GM18519 (cell line): ENCODE results near the gene PCDHB6.
"Not testable (repeated sequence)": the region's sequence is repeated elsewhere in the genome, so short reads cannot be mapped to it uniquely, and the experiment has no call there.

Source experiments
- ATAC-seq: cut with Tn5 transposase; IDR thresholded peaks from one replicate; pipeline ENCODE4 v1.9.1; 2021; ENCODE audit warnings: mild to moderate bottlenecking, moderate library complexity; ENCODE audit not compliant: unreplicated experiment, low FRiP score

Gene PCDHB6

DNA sequence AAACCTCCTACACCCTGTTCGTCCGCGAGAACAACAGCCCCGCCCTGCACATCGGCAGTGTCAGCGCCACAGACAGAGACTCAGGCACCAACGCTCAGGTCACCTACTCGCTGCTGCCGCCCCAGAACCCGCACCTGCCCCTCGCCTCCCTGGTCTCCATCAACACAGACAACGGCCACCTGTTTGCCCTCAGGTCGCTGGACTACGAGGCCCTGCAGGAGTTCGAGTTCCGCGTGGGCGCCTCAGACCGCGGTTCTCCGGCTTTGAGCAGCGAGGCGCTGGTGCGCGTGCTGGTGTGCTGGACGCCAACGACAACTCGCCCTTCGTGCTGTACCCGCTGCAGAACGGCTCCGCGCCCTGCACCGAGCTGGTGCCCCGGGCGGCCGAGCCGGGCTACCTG is 7.5 kb downstream of the PCDHB6 start:
- ATAC-seq, result not testable (repeated sequence)

DNA sequence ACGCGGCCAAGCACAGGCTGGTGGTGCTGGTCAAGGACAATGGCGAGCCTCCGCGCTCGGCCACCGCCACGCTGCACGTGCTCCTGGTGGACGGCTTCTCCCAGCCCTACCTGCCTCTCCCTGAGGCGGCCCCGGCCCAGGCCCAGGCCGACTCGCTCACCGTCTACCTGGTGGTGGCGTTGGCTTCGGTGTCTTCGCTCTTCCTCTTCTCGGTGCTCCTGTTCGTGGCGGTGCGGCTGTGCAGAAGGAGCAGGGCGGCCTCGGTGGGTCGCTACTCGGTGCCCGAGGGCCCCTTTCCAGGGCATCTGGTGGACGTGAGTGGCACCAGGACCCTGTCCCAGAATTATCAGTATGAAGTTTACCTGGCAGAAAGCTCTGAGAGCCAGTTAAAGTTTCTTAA is 8.0 kb downstream of the PCDHB6 start:
- not testable (repeated sequence) for ATAC-seq

DNA sequence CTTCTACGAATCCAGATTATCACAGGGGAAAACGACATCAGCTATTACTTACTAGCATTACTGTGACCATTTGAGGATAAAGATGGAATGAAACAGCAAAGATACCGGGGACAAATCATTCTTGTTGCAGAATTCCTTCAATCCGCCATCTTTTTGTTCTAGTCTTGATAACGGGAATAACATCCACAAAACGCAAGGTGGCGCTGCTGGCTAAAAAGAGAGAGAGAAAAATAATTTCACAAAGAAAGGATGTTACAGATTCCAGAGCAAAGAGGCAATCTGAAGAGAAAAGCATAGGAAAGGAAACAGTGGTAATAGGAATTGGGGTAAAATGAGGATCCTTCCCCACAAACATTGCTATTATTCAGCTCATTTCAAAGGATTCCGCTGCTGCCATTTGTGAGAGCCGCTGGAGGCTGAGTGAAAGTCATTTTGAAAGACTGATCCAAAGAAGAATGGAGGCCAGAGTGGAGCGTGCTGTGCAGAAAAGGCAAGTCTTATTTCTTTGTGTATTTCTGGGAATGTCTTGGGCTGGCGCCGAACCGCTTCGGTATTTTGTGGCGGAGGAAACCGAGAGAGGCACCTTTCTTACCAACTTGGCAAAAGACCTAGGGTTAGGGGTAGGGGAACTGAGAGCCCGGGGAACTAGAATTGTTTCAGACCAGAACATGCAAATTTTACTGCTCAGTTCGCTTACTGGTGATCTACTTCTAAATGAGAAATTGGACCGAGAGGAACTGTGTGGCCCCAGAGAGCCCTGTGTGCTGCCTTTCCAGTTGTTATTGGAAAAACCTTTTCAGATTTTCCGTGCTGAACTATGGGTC is 22.7 kb downstream of the PCDHB6 start, which contains the start of gene PCDHB7:
Gene PCDHB7 (plus strand): TSS at position 264 of the 824 bp plus-strand sequence. CDS start 192 bp downstream, at position 456.
- ATAC-seq, result no peak

DNA sequence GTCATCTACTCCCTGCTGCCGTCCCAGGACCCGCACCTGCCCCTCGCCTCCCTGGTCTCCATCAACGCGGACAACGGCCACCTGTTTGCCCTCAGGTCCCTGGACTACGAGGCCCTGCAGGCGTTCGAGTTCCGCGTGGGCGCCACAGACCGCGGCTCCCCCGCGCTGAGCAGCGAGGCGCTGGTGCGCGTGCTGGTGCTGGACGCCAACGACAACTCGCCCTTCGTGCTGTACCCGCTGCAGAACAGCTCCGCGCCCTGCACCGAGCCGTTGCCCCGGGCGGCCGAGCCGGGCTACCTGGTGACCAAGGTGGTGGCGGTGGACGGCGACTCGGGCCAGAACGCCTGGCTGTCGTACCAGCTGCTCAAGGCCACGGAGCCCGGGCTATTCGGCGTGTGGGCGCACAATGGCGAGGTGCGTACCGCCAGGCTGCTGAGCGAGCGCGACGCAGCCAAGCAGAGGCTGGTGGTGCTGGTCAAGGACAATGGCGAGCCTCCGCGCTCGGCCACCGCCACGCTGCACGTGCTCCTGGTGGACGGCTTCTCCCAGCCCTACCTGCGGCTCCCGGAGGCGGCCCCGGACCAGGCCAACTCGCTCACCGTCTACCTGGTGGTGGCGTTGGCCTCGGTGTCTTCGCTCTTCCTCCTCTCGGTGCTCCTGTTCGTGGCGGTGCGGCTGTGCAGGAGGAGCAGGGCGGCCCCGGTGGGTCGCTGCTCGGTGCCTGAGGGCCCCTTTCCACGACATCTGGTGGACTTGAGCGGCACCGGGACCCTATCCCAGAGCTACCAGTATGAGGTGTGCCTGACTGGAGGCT is 24.6 kb downstream of the PCDHB6 start:
- ATAC-seq, result not testable (repeated sequence)

- no peak for ATAC-seq
These were observed 26.1 kb downstream of the PCDHB6 start for GRCh38 chr5:141175933-141176332.

DNA sequence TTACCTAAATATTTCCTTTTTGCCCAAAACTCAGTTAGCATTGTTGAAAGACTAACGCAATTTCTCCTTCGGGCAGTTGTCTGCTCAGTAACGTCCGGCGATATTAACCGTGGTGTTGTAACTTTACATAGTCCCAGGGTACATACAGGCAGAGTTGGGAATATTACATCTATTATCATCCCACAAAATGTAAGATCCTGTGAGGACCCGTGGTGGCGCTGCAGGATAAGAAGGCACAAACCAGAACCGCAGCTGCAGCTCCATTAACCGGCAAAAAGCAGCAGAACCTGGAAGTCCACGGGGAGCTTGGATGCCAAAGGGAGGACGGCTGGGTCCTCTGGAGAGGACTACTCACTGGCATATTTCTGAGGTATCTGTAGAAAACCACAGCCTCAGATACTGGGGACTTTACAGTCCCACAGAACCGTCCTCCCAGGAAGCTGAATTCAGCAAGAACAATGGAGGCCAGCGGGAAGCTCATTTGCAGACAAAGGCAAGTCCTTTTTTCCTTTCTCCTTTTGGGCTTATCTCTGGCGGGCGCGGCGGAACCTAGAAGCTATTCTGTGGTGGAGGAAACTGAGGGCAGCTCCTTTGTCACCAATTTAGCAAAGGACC is 27.8 kb downstream of the PCDHB6 start, which contains the start of gene PCDHB8:
Gene PCDHB8 (plus strand): TSS at position 214 of the 615 bp plus-strand sequence. CDS start 245 bp downstream, at position 459.
- not testable (repeated sequence) for ATAC-seq

DNA sequence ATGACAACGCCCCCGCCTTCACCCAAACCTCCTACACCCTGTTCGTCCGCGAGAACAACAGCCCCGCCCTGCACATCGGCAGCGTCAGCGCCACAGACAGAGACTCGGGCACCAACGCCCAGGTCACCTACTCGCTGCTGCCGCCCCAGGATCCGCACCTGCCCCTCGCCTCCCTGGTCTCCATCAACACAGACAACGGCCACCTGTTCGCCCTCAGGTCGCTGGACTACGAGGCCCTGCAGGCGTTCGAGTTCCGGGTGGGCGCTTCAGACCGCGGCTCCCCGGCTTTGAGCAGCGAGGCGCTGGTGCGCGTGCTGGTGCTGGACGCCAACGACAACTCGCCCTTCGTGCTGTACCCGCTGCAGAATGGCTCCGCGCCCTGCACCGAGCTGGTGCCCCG is 29.5 kb downstream of the PCDHB6 start:
- ATAC-seq, result not testable (repeated sequence)

- ATAC-seq, result not testable (repeated sequence)
These were observed 30.0 kb downstream of the PCDHB6 start for GRCh38 chr5:141179876-141180275.

DNA sequence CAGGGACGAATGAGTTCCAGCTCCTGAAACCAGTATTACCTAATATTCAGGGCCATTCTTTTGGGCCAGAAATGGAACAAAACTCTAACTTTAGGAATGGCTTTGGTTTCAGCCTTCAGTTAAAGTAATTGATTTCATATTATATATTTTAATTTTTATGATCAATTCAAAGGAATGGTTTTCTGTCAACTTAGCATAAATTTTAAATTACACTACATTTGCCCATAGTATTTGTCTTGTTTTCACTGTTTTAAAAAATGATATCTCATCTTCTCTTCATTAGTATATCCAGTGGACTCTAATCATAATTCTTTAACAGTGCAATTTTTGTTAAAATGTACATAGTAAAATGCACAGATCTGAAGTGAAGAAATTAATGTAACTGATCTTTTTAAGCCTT is 30.5 kb downstream of the PCDHB6 start:
- ATAC-seq, result no peak

DNA sequence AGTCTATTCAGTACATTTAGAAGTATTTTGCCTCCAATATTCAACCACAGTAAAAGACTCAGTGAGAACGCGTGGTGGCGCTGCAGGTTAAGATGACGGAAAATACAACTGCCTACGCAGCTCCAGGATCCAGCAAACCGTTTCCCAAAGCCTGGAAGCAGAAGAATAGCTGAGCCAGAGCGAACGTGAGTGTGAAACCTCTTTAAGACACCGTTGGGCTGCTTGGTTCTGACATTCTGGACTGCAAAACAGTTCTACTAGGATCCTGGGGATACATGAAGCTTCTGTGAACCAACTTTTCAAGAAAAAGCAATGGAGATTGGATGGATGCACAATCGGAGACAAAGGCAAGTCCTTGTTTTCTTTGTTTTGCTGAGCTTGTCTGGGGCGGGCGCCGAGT is 32.4 kb downstream of the PCDHB6 start, which contains the start of gene PCDHB16:
Gene PCDHB16 (plus strand): TSS at position 140 of the 400 bp plus-strand sequence. CDS start 173 bp downstream, at position 313.
- no peak for ATAC-seq

DNA sequence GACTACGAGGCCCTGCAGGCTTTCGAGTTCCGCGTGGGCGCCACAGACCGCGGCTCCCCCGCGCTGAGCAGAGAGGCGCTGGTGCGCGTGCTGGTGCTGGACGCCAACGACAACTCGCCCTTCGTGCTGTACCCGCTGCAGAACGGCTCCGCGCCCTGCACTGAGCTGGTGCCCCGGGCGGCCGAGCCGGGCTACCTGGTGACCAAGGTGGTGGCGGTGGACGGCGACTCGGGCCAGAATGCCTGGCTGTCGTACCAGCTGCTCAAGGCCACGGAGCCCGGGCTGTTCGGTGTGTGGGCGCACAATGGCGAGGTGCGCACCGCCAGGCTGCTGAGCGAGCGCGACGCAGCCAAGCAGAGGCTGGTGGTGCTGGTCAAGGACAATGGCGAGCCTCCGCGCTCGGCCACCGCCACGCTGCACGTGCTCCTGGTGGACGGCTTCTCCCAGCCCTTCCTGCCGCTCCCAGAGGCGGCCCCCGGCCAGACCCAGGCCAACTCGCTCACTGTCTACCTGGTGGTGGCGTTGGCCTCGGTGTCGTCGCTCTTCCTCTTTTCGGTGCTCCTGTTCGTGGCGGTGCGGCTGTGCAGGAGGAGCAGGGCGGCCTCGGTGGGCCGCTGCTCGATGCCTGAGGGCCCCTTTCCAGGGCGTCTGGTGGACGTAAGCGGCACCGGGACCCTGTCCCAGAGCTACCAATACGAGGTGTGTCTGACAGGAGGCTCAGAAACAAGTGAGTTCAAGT is 34.4 kb downstream of the PCDHB6 start:
- ATAC-seq, result not testable (repeated sequence)

- ATAC-seq, result no peak
These were observed 37.1 kb downstream of the PCDHB6 start, which contains the start of gene PCDHB9 for GRCh38 chr5:141186897-141187512. TSS of gene PCDHB9 (plus strand) at chr5:141187161. CDS start at chr5:141187319, 158 bp downstream.

DNA sequence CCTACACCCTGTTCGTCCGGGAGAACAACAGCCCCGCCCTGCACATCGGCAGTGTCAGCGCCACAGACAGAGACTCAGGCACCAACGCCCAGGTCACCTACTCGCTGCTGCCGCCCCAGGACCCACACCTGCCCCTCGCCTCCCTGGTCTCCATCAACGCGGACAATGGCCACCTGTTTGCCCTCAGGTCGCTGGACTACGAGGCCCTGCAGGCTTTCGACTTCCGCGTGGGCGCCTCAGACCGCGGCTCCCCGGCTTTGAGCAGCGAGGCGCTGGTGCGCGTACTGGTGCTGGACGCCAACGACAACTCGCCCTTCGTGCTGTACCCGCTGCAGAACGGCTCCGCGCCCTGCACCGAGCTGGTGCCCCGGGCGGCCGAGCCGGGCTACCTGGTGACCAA is 38.8 kb downstream of the PCDHB6 start:
- not testable (repeated sequence) for ATAC-seq

- ATAC-seq, result not testable (repeated sequence)
These were observed 39.3 kb downstream of the PCDHB6 start for GRCh38 chr5:141189131-141189530.

DNA sequence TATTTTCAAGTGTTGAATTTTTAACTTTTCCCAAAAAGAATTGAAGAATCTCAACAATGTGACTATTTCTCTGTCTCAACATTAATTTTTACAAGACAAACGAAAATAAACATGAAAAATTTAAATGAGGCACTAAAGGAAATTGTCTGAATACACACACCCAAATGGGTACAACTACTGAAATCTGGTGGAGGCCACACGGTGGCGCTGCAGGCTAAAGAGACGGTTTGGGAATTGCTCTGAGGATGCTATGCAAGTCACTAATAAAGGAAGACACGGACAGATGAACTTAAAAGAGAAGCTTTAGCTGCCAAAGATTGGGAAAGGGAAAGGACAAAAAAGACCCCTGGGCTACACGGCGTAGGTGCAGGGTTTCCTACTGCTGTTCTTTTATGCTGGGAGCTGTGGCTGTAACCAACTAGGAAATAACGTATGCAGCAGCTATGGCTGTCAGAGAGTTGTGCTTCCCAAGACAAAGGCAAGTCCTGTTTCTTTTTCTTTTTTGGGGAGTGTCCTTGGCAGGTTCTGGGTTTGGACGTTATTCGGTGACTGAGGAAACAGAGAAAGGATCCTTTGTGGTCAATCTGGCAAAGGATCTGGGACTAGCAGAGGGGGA is 42.4 kb downstream of the PCDHB6 start, which contains the start of gene PCDHB10:
Gene PCDHB10 (plus strand): TSS at position 244 of the 616 bp plus-strand sequence. CDS start 200 bp downstream, at position 444.
- ATAC-seq, result no peak

DNA sequence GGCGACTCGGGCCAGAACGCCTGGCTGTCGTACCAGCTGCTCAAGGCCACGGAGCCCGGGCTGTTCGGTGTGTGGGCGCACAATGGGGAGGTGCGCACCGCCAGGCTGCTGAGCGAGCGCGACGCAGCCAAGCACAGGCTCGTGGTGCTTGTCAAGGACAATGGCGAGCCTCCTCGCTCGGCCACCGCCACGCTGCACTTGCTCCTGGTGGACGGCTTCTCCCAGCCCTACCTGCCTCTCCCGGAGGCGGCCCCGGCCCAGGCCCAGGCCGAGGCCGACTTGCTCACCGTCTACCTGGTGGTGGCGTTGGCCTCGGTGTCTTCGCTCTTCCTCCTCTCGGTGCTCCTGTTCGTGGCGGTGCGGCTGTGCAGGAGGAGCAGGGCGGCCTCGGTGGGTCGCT is 44.5 kb downstream of the PCDHB6 start:
- not testable (repeated sequence) for ATAC-seq

DNA sequence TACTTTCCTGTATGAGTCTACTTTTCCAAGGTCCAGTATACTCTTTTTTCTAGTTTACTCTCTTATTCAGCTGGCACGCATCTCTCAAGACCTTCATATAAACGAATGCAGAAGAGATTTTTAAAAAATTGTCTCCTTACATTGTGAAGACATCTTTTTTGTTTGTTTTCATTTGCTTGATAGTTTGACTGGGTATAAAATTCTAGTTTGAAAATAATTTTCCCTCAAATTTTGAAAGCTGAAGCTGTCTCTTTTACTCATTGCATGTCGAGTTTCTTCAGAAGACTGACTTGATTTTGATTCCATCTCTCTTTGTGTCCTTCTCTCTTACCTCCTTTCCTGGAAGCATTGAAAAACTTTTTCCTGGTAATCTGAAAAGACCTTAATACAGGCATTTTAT is 46.5 kb downstream of the PCDHB6 start:
- ATAC-seq, result no peak

- no peak for ATAC-seq
These were observed 49.7 kb downstream of the PCDHB6 start, which contains the start of gene PCDHB11 for GRCh38 chr5:141199359-141200235. TSS of gene PCDHB11 (plus strand) at chr5:141199627. CDS start at chr5:141199775, 148 bp downstream.
